ENCODE results near the gene RSPH9.

The RSPH9 gene

DNA sequence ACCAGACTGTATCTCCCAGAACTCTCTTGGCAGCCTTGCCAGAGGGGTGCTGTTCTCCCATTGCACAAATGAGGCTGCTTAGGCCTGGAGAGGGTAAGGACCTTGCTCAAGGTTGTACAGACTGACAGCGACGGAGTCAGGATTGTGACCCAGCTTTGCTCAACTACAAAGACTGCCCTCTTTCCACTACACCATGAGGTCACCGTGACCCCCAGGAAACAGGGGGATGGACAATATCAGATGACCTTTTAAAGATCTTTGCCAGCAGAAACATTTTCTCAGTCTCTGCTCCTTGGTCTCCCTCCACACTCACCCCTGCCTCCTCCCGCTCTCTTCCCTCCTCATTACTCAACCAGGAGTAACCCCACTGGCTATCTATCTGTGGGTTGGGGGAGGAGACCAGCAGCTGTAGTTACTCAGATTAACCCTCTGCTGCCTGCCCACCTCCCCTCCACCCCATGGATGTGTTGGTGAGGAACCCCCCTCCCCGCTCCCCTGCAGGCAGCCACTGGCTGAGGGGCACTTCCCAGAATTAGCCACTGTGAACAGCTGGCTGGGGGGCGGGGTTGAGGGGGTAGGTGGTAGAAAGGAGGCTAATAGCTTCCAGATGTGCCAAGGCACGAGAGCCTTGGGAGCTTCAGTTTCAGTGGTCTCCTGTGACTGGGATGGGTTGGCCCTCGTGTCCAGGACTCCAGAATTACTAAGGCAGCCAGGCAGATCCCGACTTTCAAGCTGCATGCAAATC is 69.6 kb downstream of the RSPH9 start:
- peak in 1 of 2 donors; percentile 8 for DNase-seq

DNA sequence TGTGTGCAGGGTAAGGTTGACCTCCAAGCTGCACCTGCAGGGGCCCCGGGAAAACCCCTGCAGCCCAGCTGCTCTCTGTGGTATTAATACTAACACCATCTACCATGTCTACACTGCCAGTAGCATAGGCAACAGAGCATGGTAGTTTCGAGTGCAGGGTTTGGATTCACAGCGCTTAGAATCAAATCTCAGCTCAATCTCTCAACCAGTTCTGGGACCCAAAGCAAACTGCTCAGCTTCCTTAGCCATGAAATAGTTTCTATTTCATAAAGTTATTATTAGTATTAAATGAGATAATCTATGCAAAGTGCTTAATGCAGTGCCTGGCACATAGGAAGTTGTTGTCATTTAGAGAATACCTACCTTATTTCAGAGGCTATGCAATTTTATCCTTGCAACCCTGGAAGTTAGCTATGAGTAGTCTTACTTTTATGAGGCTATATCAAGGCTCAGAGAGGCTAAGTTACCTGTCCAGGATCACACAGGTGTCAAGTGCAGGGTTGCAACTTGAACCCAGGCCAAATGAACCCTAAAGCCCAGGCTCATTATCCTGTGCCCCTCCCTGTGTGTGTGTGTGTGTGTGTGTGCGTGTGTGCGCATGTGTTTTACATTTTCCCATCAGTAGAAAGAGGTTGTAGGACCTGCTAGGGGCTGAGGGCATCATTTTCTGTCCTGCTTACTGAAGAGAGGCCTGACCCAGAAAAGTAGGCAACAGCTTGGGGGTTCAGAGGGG is 70.4 kb downstream of the RSPH9 start:
- peak in 1 of 2 donors; percentile 63 for DNase-seq

DNA sequence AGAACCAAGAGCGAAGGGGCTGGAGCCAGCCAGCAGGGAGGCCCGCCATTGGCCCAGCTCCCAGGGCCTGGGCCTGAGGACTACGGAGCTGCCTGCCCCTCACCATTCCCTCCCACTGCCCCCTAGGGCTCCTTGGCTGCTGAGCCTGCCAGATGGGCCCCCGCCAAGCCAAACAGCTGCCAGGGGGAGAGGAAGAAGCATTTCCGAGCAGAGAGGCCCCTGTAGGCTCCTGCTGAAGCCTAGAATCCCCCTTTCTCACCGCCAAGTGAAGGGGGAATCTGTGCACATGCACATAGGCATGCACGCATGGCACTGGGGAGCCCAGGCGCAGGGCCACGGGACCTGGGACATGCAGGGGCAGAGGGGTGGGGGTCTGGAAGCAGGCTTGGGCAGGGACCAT is 71.3 kb downstream of the RSPH9 start:
- no peak for DNase-seq

DNA sequence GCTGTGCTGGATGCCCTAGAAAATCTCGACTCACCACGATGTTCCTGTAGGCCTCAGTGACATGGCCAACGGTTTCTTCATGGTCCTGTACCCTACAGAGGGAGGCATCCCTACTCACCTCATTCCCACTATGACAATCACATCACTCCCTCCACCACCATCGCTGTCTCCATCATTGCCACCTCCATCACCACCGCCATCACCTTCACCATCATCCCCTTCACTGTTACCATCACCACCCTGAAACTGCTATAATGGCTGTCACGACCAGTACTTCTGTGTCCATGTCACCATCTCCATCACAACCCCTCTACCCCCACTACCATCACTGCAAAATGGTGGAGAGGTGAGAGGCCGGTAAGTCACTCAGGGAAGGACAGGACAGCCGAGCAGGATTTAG is 72.6 kb downstream of the RSPH9 start:
- no peak for DNase-seq

DNA sequence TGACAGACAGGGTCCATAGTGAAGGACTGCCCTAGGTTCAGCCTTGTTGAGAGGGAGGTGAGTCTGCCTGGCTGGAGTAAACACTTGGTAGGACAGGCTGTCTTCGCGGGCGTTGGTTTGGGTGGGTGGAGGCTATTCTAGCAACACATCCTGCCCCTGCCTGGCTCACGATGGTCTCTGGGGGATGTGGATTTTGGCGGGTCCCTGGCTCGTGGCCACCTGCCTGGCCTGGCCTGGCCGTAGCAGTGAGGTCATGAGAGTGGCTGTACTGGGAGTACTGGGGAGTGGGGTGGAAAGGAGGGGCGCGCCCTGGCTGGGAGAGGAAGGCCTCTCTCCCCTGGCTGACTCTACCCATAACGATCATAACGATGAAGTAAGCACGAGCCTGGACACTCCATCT is 73.0 kb downstream of the RSPH9 start:
- DNase-seq: no peak

DNA sequence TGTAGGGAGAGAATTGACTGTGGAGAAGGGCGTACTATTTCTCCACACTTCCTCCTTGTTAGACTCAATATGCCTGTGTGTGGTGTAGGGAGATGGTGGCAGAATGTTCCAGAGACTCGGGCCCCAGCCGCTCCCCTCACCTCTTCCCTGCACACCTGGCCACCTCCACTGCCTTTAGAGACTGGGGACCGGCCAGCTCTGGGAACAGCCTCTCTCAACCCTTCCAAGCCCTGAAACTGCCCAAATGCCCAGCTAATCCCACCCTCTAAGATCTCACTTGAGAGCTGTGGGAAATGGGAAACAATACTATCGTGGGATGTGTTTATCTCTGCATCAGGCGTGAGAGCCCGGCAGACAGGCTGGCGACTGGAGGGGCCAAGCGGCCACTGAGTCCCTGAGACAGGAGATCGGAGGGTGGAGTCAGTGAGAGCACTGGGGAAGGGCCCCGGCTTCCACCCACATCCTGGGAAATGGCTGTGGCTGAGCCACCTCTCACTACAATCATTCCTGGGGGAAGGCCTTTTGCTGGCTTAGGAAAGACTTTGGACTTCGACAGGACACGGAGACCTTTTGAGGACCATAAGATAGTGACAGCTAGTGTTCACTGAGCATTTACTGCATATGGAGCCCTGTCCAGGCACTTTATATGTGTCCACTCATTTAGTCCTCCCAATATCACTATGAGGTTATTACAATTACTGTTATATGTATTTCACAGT is 73.7 kb downstream of the RSPH9 start:
- no peak for DNase-seq

DNA sequence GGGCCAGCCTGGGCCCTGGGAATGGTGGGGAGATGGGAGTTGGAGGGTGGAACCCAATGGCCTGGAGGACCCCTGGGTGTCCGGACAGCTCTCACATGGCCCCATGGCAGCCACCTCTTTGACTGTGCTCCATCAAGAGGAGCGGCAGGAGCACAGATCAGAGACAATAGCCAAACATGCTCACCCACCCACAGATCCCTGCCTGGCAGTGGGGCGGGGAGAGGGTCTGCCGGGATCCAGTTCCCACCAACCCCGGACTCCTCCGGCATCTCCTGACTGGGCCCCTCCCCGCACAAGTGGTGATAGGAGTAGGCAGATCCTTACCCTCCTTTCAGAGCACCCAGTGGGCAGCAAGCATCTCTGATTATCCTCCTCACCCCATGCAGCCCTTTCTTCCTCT is 74.7 kb downstream of the RSPH9 start:
- no peak for DNase-seq

DNA sequence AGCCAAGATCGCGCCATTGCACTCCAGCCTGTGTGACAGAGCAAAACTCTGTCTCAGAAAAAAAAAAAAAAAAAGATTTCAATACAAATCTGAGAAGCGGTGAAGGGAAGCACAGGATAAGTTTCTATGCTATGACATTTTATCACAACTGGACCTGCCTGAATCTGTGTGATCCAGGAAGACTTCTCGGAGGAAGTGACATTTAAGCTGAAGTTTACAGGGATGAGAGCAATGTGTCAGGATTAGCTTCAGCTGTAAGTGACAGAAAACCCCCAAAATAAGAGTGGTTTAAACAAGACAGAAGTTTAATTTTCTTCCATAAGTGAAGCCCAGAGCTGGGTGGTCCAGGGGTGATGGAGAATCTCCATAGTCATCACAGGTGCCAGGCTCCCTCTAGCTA is 76.2 kb downstream of the RSPH9 start:
- no peak for DNase-seq
